DND-41 (cell line): ENCODE data around the gene YIPF7.

Experiments used
- ATAC-seq: fragments of 200-7000 bp; cut with Tn5 transposase; 3 replicates; pipeline ENCODE4 v1.9.1; 2021; ENCODE audit warnings: low read depth; ENCODE audit not compliant: insufficient read depth
- DNase-seq: peaks from one replicate; pipeline ENCODE4 v3.0.0-alpha.2; 2020
- H2AFZ ChIP-seq: 2 replicates; pipeline ENCODE4 v1.6.0; 2012; ENCODE audit warnings: low read depth, low read length
- H3K27ac ChIP-seq: 2 replicates; pipeline ENCODE4 v1.5.1; 2012; ENCODE audit warnings: low read length, inconsistent platforms
- H3K27me3 ChIP-seq: fragments of 200-600 bp; sonication (generic); 2 replicates; pipeline ENCODE4 v1.6.0; 2012; ENCODE audit warnings: low read length, mild to moderate bottlenecking, inconsistent platforms; ENCODE audit not compliant: insufficient read depth, poor library complexity
- H3K36me3 ChIP-seq: 2 replicates; pipeline ENCODE4 v1.5.1; 2012; ENCODE audit warnings: low read length, inconsistent platforms; ENCODE audit not compliant: insufficient read depth
- H3K4me1 ChIP-seq: 2 replicates; pipeline ENCODE4 v1.5.1; 2012; ENCODE audit warnings: mild to moderate bottlenecking, low read length; ENCODE audit not compliant: insufficient read depth
- H3K4me2 ChIP-seq: 2 replicates; pipeline ENCODE4 v1.6.0; 2012; ENCODE audit warnings: mild to moderate bottlenecking, moderate library complexity, low read length, inconsistent platforms; ENCODE audit not compliant: insufficient read depth
- H3K4me3 ChIP-seq, 2 experiments: fragments of 200-600 bp in 1 of 2; shearing (Covaris generic) in 1 of 2; 2 replicates each; pipeline ENCODE4 v1.5.1; 2012 to 2016; ENCODE audit warnings: inconsistent platforms in 2 of 2, low read length in 2 of 2, mild to moderate bottlenecking in 2 of 2, low read depth in 1 of 2, moderate library complexity in 1 of 2
- H3K79me2 ChIP-seq: 2 replicates; pipeline ENCODE4 v1.6.0; 2012; ENCODE audit warnings: low read length, inconsistent platforms; ENCODE audit not compliant: insufficient read depth
- H3K9ac ChIP-seq: 2 replicates; pipeline ENCODE4 v1.6.0; 2012; ENCODE audit warnings: low read depth, mild to moderate bottlenecking, inconsistent platforms, low read length, moderate library complexity
- H3K9me3 ChIP-seq: 2 replicates; pipeline ENCODE4 v1.5.1; 2012; ENCODE audit warnings: low read length, moderate library complexity, mild to moderate bottlenecking, inconsistent platforms; ENCODE audit not compliant: insufficient read depth, severe bottlenecking
- H4K20me1 ChIP-seq: 2 replicates; pipeline ENCODE4 v1.6.0; 2012; ENCODE audit warnings: low read length; ENCODE audit not compliant: insufficient read depth
- CTCF ChIP-seq: IDR thresholded peaks from 2 replicates; pipeline ENCODE4 v1.5.1; 2012; ENCODE audit warnings: borderline replicate concordance, low read length, moderate library complexity, mild to moderate bottlenecking; ENCODE audit not compliant: poor library complexity, severe bottlenecking; ENCODE audit errors: extremely low read depth
- EZH2 ChIP-seq: IDR thresholded peaks from 3 replicates; pipeline ENCODE4 v1.6.1; 2012; ENCODE audit warnings: borderline replicate concordance, low read depth, mild to moderate bottlenecking, moderate library complexity, low read length, inconsistent platforms; ENCODE audit not compliant: severe bottlenecking

The YIPF7 gene

GRCh38 chr4:44684648-44685047, 33.2 kb upstream of the YIPF7 start:
- Histone ChIP-seq H3K4me3 (no peak overlapping the region), H3K36me3 (peaks cover 84% of the 10 kb centered on the region), H3K4me2 (no peak overlapping the region), H3K27me3 (no peaks in the 10 kb centered on the region), H3K79me2 (peaks cover 30% of the 10 kb centered on the region), H2AFZ (no peak overlapping the region), H3K9ac (no peak overlapping the region), H3K27ac (no peak overlapping the region), H4K20me1 (peaks cover 4% of the 10 kb centered on the region; the same call in 1 of the 2 replicates), H3K4me1 (peaks cover 25% of the 10 kb centered on the region), H3K9me3 (no peaks in the 10 kb centered on the region)
- TF ChIP-seq CTCF (no peak), EZH2 (no peak)
- DNase-seq (no peak), ATAC-seq (no peak)

DNA sequence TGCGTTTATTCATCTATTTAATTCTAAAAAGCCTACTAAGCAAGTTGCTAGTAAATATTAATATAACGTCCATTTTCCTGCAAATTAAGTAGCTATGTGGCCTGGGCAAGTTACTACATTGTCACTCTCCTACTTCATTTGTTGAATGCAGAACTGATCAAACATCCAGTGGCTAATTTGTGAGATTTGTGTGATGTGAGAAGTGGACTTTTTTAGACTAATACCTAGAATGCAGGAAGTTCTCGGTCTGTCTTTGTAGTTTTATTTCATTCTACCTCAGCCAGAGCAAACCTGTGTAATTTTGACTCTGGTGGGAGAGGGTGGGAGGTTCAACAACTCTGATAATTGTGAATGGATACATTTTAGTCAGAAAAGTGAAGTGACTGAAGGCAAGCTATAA, 27.6 kb upstream of the YIPF7 start:
- Histone ChIP-seq H3K4me2 (peak overlapping the region; percentile 96), H3K36me3 (peaks cover 32% of the 10 kb centered on the region; the same call in 1 of the 2 replicates), H3K4me3 (peak overlapping the region; percentile 88 to 91), H3K9me3 (no peaks in the 10 kb centered on the region), H3K4me1 (peaks cover 34% of the 10 kb centered on the region), H3K27ac (peak overlapping the region; percentile 86), H3K79me2 (peaks cover 52% of the 10 kb centered on the region), H4K20me1 (peaks cover 4% of the 10 kb centered on the region; the same call in 1 of the 2 replicates), H2AFZ (peak overlapping the region; percentile 97), H3K9ac (peak overlapping the region; percentile 82), H3K27me3 (no peaks in the 10 kb centered on the region)
- TF ChIP-seq EZH2 (no peak), CTCF (no peak)
- ATAC-seq = 0 out of 3 replicates have a peak, but pooled peaks have one; percentile 1
- DNase-seq = no peak

DNA sequence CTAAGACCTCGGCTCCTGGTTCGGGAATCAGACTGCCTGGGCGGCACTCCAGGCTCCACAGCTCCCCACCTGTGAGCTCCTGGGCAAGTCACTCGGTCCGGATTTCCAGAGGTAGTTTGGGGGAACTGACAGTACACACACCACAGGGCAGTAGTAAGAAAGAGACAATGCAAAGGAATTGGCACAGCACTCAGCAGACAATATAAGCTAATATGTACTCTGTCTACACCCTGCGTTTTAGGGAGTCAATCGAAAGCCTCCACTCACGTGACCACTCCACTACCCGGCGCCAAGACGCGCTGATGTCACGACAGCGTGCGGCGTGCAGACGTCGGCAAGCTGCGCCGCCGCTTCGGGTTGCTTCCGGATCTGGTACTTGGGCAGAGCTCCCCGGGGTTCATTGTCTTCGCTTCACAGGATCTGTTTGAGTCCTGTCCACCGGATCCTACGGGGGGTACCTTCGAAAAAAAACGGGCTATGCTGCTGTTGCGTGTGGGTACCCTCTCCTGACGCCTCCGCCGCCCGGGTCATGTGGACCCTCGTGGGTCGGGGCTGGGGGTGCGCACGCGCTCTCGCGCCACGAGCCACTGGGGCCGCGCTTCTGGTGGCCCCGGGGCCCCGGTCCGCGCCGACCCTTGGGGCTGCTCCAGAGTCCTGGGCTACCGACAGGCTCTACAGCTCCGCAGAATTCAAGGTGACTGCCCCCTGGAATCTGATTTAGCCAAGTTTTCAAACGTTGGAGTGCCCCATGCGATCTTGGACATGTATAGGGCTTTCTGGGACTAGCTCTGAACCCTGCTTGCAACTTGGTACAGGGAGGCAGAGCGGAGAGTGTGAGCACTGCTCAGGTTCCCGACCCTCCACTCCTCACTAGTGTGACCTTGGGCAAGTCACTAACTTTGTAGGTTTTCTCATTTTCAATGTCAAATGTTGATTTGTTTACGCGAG, 26.9 kb upstream of the YIPF7 start, which contains the start of gene GUF1:
Gene GUF1, plus strand, starts transcription at position 327 of the 948 bp plus-strand sequence. Its CDS starts 203 bp downstream, at position 530.
- peaks cover 52% of the 10 kb centered on the region for H3K79me2 ChIP-seq
- TF ChIP-seq CTCF (no peak), EZH2 (no peak)
- H3K9ac ChIP-seq = peak within 1 kb of the TSS; percentile 82
- H4K20me1 ChIP-seq = peaks cover 4% of the 10 kb centered on the region; the same call in 1 of the 2 replicates
- H3K27me3 ChIP-seq = no peaks in the 10 kb centered on the region
- DNase-seq (peak; percentile 88), ATAC-seq (peak; percentile 90)
- H3K4me3 ChIP-seq = peak within 1 kb of the TSS; percentile 88 to 91
- peaks cover 25% of the 10 kb centered on the region; the same call in 1 of the 2 replicates for H3K36me3 ChIP-seq
- H3K9me3 ChIP-seq = no peaks in the 10 kb centered on the region
- H2AFZ ChIP-seq = peak within 1 kb of the TSS; percentile 97
- H3K4me2 ChIP-seq = peak within 1 kb of the TSS; percentile 96
- H3K4me1 ChIP-seq = peaks cover 34% of the 10 kb centered on the region
- peak within 1 kb of the TSS; percentile 86 for H3K27ac ChIP-seq
